SK-N-SH treated with all-trans-retinoic acid at 6 μM for 48 hours (cell line): ENCODE measurements around the gene KIF5B.

Experiments used
- ATAC-seq: fragments of 200-7000 bp; cut with Tn5 transposase; 3 replicates; pipeline ENCODE4 v1.9.1; 2020; ENCODE audit warnings: mild to moderate bottlenecking, moderate library complexity
- ARNTL ChIP-seq: fragments of 450-650 bp; formaldehyde crosslinking; IDR thresholded peaks from 2 replicates; pipeline ENCODE4 v1.5.0; 2020; ENCODE audit warnings: low read depth, mild to moderate bottlenecking, moderate library complexity, borderline replicate concordance
- CSDC2 ChIP-seq: fragments of 250-450 bp; sonication (Bioruptor Pico); IDR thresholded peaks from 2 replicates; pipeline ENCODE4 v1.5.0; 2020; ENCODE audit warnings: mild to moderate bottlenecking, moderate library complexity
- CSRNP3 ChIP-seq: fragments of 250-450 bp; sonication (Bioruptor Pico); IDR thresholded peaks from 2 replicates; pipeline ENCODE4 v1.5.1; 2021; ENCODE audit warnings: mild to moderate bottlenecking, moderate library complexity
- ESRRG ChIP-seq: fragments of 250-450 bp; sonication (Bioruptor Pico); IDR thresholded peaks from 2 replicates; pipeline ENCODE4 v1.6.1; 2021; ENCODE audit warnings: mild to moderate bottlenecking
- GLIS3 ChIP-seq: fragments of 250-450 bp; sonication (Bioruptor Pico); IDR thresholded peaks from 2 replicates; pipeline ENCODE4 v1.5.0; 2020; ENCODE audit warnings: mild to moderate bottlenecking, moderate library complexity
- ISL1 ChIP-seq: fragments of 250-450 bp; sonication (Bioruptor Pico); IDR thresholded peaks from 2 replicates; pipeline ENCODE4 v2.1.2; 2022; ENCODE audit warnings: mild to moderate bottlenecking, moderate library complexity
- OSR1 ChIP-seq: fragments of 250-450 bp; sonication (Bioruptor Pico); IDR thresholded peaks from 2 replicates; pipeline ENCODE4 v1.8.0; 2022; ENCODE audit warnings: moderate library complexity, mild to moderate bottlenecking, inconsistent platforms
- POU6F1 ChIP-seq: fragments of 250-450 bp; sonication (Bioruptor Pico); IDR thresholded peaks from 2 replicates; pipeline ENCODE4 v1.8.0; 2021; ENCODE audit warnings: low read depth, mild to moderate bottlenecking, moderate library complexity, borderline replicate concordance
- PPARA ChIP-seq: fragments of 250-450 bp; sonication (Bioruptor Pico); IDR thresholded peaks from 2 replicates; pipeline ENCODE4 v1.5.0; 2020; ENCODE audit warnings: mild to moderate bottlenecking, borderline replicate concordance
- RARB ChIP-seq: fragments of 250-450 bp; sonication (Bioruptor Pico); IDR thresholded peaks from 2 replicates; pipeline ENCODE4 v1.8.0; 2021; ENCODE audit warnings: mild to moderate bottlenecking, moderate library complexity
- SNAI2 ChIP-seq: fragments of 250-450 bp; sonication (Bioruptor Pico); IDR thresholded peaks from 2 replicates; pipeline ENCODE4 v1.5.0; 2020; ENCODE audit warnings: mild to moderate bottlenecking, moderate library complexity
- TCF4 ChIP-seq: fragments of 250-450 bp; sonication (Bioruptor Pico); IDR thresholded peaks from 2 replicates; pipeline ENCODE4 v1.8.0; 2021; ENCODE audit warnings: mild to moderate bottlenecking, moderate library complexity, borderline replicate concordance
- TOX ChIP-seq: fragments of 250-450 bp; sonication (Bioruptor Pico); IDR thresholded peaks from 2 replicates; pipeline ENCODE4 v1.8.0; 2021; ENCODE audit warnings: mild to moderate bottlenecking, moderate library complexity, borderline replicate concordance
- TSHZ2 ChIP-seq: fragments of 250-450 bp; sonication (Bioruptor Pico); IDR thresholded peaks from 2 replicates; pipeline ENCODE4 v1.5.0; 2020; ENCODE audit warnings: mild to moderate bottlenecking, moderate library complexity
- ZC3H10 ChIP-seq: fragments of 250-450 bp; sonication (Bioruptor Pico); IDR thresholded peaks from 2 replicates; pipeline ENCODE4 v1.5.1; 2021; ENCODE audit warnings: mild to moderate bottlenecking, moderate library complexity
- ZFP3 ChIP-seq: fragments of 250-450 bp; sonication (Bioruptor Pico); IDR thresholded peaks from 2 replicates; pipeline ENCODE4 v1.5.0; 2020; ENCODE audit warnings: mild to moderate bottlenecking, moderate library complexity
- ZFP30 ChIP-seq: fragments of 450-650 bp; formaldehyde crosslinking; IDR thresholded peaks from 2 replicates; pipeline ENCODE4 v1.5.0; 2022; ENCODE audit warnings: mild to moderate bottlenecking, moderate library complexity
- ZNF565 ChIP-seq: fragments of 450-650 bp; formaldehyde crosslinking; conservative IDR thresholded peaks from 2 replicates; pipeline ENCODE4 v1.5.0; 2020; ENCODE audit warnings: low read depth, mild to moderate bottlenecking, moderate library complexity
- ZNF70 ChIP-seq: fragments of 450-650 bp; formaldehyde crosslinking; IDR thresholded peaks from 2 replicates; pipeline ENCODE4 v1.5.0; 2020; ENCODE audit warnings: mild to moderate bottlenecking, moderate library complexity

KIF5B gene

GRCh38 chr10:32049113-32049512 is 7.1 kb downstream of the KIF5B start (continued):
- no peak for TF ChIP-seq TSHZ2 (CRISPR knock-in tag)
- TF ChIP-seq, all 23 proteins: peak for 4

- no peak for TF ChIP-seq ZFP3 (CRISPR knock-in tag)
- TF ChIP-seq CSRNP3 (CRISPR knock-in tag) = no peak
- no peak for TF ChIP-seq ISL1
- TF ChIP-seq SNAI2 (CRISPR knock-in tag) = no peak
- TF ChIP-seq ZNF70 (CRISPR knock-in tag) = no peak
- no peak for TF ChIP-seq POU6F1 (CRISPR knock-in tag)
- no peak for TF ChIP-seq OSR1
- TF ChIP-seq TSHZ2 (CRISPR knock-in tag) = no peak
- TF ChIP-seq TCF4 (CRISPR knock-in tag) = no peak
- TF ChIP-seq GLIS3 (CRISPR knock-in tag) = no peak
- no peak for TF ChIP-seq ZFP30 (CRISPR knock-in tag)
- TF ChIP-seq RARB (CRISPR knock-in tag) = no peak
- TF ChIP-seq PPARA (CRISPR knock-in tag) = no peak
- TF ChIP-seq TOX (CRISPR knock-in tag) = no peak
- no peak for TF ChIP-seq CSDC2 (CRISPR knock-in tag)
- ATAC-seq = no peak
Measured at GRCh38 chr10:32048282-32048681, 7.9 kb downstream of the KIF5B start.

- ATAC-seq = no peak
- TF ChIP-seq ZFP30 (CRISPR knock-in tag) (no peak), SNAI2 (CRISPR knock-in tag) (no peak), CSRNP3 (CRISPR knock-in tag) (no peak), ESRRG (CRISPR knock-in tag) (no peak), ZC3H10 (CRISPR knock-in tag) (no peak), TCF4 (CRISPR knock-in tag) (no peak), TOX (CRISPR knock-in tag) (no peak), TSHZ2 (CRISPR knock-in tag) (no peak), ZNF565 (CRISPR knock-in tag) (no peak), PPARA (CRISPR knock-in tag) (no peak), ARNTL (no peak), RARB (CRISPR knock-in tag) (no peak)
Measured at GRCh38 chr10:32047881-32048280, 8.3 kb downstream of the KIF5B start.
